NCI-H2227 (cell line): ENCODE measurements around the gene MBOAT7.
"Not testable (repeated sequence)": the region's sequence is repeated elsewhere in the genome, so short reads cannot be mapped to it uniquely, and the experiment has no call there.

ENCODE experiments used
- DNase-seq: peaks from one replicate; lab custom pipeline; 2025; ENCODE audit not compliant: unreplicated experiment; lab: John Stamatoyannopoulos, UW

The MBOAT7 gene

GRCh38 chr19:54189735-54190502 lies 539 bp upstream of the MBOAT7 start:
- DNase-seq, result peak; percentile 100

DNA sequence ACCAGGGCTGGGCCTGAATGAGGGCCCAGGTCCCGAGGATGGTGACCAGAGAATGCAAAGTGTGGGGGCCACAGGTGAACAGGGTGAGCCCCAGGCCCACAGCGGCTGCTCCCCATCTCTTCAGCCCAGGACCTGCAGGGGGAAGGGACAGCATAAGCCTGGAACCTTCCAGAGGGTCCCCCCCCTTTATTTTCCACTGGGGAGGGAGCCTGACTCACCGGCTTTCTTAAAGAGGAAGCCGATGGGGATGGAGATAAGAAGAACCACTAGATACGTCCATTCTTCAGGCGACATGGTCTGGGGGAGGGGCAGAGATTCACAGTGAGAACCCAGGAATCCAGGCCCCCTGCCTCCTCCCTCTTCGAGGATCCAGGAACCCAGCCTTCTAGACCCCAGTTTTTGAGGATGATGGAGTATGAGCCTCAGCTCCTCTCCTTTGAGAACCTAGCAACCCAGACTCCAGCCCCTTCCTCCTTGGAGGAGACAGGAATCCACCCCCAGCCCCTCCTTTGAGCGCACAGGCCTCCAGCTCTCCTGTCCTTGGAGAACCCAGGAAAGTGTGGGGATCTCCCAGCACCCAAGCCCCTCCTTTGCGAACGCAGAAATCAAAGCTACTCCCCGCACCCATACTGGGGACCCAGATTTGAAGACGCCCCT lies 1.0 kb downstream of the MBOAT7 start:
- peak; percentile 79 for DNase-seq

DNA sequence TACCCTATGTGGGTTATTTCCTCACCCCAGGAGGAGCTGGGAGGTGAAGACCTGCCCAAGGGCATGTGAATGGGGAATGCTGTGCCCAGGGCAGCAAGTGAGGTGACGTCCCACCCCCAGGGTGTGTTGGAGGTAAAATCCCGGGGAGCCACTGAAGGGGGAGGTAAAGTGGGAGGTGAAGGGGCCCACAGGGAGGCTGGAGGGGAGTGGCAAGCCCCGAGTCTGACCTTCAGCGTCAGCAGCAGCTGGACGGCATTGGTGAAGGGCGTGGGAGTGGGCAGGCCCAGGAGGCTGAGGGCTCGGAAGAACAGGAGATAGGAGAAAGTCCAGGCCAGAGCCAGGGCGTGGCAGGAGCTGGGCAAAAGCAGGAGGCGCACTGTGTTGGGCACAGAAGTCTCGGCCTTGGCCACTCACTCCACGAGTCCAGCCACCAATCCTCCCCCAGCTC lies 2.4 kb downstream of the MBOAT7 start:
- no peak for DNase-seq

GRCh38 chr19:54186351-54186750 lies 3.0 kb downstream of the MBOAT7 start:
- no peak for DNase-seq

- DNase-seq, result no peak
Measured at GRCh38 chr19:54183431-54183830, 5.9 kb downstream of the MBOAT7 start.

DNA sequence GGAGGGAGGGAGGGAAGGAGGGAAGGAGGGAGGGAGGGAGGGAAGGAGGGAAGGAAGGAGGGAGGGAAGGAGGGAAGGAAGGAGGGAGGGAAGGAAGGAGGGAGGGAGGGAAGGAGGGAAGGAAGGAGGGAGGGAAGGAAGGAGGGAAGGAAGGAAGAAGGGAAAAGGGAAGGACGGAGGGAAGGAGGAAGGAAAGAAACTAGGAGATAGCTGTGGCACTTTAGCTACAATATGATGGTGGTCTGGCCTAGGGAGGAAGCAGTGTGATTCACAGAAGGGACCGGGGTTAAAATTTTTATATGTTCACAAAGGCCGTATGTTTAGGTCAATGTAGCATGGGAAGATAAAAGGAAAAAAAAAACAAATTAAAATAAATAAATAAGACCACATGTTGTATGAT lies 7.5 kb downstream of the MBOAT7 start:
- DNase-seq, result not testable (repeated sequence)

- peak; percentile 77 for DNase-seq
Measured at GRCh38 chr19:54180691-54181091, 8.7 kb downstream of the MBOAT7 start.

DNA sequence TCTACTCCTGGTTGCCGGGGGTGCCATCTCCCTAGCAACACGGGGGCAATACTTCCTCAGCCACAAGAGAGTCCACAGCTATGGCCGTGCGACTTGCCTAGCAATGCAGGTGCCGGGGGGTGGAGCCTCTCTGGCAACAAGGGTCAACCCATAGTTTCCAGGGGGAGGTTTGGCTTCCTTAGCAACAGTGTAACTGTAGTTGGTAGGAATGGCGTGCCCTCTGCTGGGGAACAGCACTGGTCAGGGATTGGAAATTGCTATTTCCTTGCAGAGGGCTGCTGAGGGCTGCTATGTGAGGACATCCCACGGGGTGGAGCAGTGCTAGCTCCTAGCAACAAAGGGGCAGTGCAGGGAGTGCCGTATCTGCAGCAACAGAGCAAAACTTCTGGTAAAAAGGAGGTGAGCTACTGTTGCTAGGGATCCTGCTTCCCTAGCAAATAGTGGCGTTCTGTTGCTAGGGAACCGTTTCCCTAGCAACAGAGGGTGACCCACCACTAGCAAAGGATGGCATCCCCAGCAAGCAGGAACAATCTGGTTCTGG lies 9.4 kb downstream of the MBOAT7 start:
- peak; percentile 100 for DNase-seq

GRCh38 chr19:54179262-54179852 lies 10.0 kb downstream of the MBOAT7 start:
- peak; percentile 82 for DNase-seq

GRCh38 chr19:54178581-54179261 lies 10.7 kb downstream of the MBOAT7 start:
- peak; percentile 85 for DNase-seq

DNA sequence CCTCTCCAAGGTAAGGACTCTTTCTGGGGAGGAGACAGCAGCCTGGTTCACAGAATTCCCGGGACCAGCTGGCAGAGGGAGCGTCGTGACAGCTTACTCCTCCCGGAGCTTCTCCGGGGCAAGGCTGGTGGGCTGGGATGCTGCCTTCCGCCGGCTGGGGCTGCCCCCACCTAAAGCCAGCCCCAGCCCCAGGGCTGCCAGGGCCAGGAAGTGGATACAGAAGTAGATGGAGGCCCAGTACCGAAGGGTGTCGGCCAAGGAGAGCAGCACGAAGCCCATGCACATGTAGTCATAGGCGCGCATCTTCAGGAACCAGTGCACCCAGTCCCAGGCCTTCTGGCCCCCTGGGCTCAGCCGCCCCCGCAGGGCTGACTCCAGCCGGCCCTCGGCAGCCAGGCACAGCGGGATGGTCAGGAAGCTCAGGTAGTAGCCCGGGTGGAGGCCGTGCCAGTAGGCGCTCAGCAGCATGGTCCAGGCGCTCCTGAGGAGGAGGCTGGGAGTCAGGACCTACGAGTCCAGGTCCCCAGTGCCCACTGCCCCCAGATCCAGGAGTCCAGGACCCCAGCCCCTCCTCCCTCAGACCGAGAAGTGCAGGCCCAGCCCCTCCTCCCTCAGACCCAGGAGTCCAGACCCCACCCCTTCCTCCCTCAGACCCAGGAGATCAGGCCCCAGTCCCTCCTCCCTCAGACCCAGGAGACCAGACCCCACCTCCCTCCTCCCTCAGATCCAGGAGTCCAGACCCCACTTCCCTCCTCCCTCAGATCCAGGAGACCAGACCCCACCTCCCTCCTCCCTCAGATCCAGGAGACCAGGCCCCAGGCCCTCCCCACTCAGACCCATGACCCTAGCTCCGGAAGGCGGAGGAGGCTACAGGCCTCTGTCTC lies 15.2 kb downstream of the MBOAT7 start:
- DNase-seq, result no peak

DNA sequence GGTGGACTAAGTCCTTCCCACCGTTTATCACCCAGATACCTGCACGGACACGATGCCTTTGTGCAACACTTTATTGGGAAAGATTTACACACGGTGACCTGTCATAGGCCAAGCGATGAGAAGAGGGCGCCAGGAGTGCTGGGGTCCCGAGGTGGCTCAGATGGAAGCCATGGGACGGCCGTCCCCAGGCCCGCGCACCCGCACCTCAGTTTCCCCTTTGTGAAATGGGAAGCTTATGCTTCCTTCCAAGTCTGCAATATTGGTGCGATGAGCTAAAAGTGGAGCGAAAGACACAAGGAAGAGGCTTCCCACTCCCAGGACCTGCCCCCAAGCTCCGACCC lies 16.1 kb downstream of the MBOAT7 start:
- no peak for DNase-seq

DNA sequence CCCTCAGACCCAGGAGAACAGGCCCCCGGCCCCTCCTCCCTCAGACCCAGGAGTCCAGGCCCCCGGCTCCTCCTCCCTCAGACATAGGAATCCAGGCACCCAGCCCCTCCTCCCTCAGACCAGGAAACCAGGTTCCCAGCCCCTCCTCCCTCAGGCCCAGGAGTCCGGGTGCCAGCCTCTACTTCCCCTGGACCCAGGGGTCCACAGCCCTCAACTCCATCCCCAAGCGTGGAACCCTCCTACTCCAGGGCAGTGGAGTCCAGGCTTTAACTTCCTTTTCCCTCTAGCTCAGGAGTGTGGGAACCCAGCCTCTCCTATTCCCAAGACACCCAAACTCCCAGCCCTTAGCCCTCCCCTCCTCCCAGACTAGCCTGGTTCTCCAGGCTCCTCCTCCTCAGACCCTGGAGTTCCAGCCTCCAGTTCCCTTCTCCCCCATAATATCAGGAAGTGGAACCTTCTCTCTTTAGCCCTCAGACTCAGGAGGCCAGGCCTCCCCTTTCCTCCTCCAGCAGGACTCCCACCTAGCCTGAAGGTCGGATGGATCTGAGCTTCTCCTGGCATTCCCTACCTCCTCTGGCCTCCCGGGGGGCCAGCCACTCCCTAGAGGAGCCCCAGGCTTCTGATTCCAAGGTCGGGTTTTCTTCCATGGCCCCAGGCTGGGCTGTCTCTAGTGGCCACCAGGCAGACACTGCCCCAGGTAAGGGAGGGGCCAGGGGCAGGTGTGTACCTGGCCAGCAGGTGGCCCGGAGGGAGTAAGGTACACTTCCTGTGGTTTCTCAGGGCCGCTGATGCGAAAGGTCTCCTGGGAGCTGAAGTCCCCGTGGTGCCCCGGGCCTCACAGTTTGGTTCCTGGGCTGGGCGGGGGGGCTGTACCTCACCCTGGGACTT lies 16.7 kb downstream of the MBOAT7 start, which contains the start of gene TMC4:
TSS of gene TMC4 (minus strand) at position 690 of the 888 bp plus-strand sequence. CDS start at position 647, 43 bp downstream.
- DNase-seq, result no peak

GRCh38 chr19:54171736-54172431 lies 17.5 kb downstream of the MBOAT7 start:
- not testable (repeated sequence) for DNase-seq

- no peak for DNase-seq
Measured at GRCh38 chr19:54169149-54169740, 20.1 kb downstream of the MBOAT7 start.

GRCh38 chr19:54168174-54168917 lies 21.0 kb downstream of the MBOAT7 start:
- DNase-seq, result peak; percentile 98

GRCh38 chr19:54165222-54165621 lies 24.2 kb downstream of the MBOAT7 start:
- no peak for DNase-seq
